Vagina (tissue), 2 donors: ENCODE results near the gene CDK5R1. TPM values are rescaled to one million over a fixed set of nuclear protein-coding genes. Genes with fewer than 3 reads are reported as not detected.

ENCODE experiments used
- DNase-seq, 2 donors: peaks; one replicate each; pipeline ENCODE4 v3.0.0-alpha.2; 2017; ENCODE audit errors: extremely low spot score in 2 of 2
- H3K27ac ChIP-seq: fragments of 200-600 bp; sonication (generic); one replicate; pipeline ENCODE4 v1.5.1; 2019
- H3K27me3 ChIP-seq: fragments of 200-600 bp; sonication (generic); one replicate; pipeline ENCODE4 v1.5.1; 2019
- H3K36me3 ChIP-seq, 2 donors: fragments of 200-600 bp; sonication (generic); one replicate each; pipeline ENCODE4 v1.5.1; 2017 to 2019
- H3K4me1 ChIP-seq: fragments of 200-600 bp; sonication (generic); one replicate; pipeline ENCODE4 v1.5.1; 2019
- H3K4me3 ChIP-seq, 2 donors: fragments of 200-600 bp; sonication (generic); 1 replicate in 1 of 2; 2 replicates in 1 of 2; pipeline ENCODE4 v1.5.1; 2016 to 2019
- H3K9me3 ChIP-seq: fragments of 200-600 bp; sonication (generic); one replicate; pipeline ENCODE4 v1.5.1; 2019
- CTCF ChIP-seq, 3 experiments: fragments of 450-650 bp in 2 of 3; fragments of 200-600 bp in 1 of 3; sonication (generic) in 1 of 3; IDR thresholded peaks; one replicate each; pipeline ENCODE4 v1.5.1; 2017 to 2019; ENCODE audit warnings: antibody characterized with exemption in 3 of 3, mild to moderate bottlenecking in 2 of 3, moderate library complexity in 2 of 3
- POLR2A ChIP-seq, 2 donors: fragments of 450-650 bp; IDR thresholded peaks; one replicate each; pipeline ENCODE4 v1.6.1; 2017; ENCODE audit warnings: antibody characterized with exemption in 2 of 2, mild to moderate bottlenecking in 2 of 2, moderate library complexity in 2 of 2
- POLR2AphosphoS5 ChIP-seq, 2 donors: sonication (generic); formaldehyde crosslinking; IDR thresholded peaks; one replicate each; pipeline ENCODE4 v1.9.0; 2017; ENCODE audit warnings: antibody characterized with exemption in 2 of 2, mild to moderate bottlenecking in 2 of 2, low read depth in 1 of 2; ENCODE audit not compliant: insufficient read depth in 1 of 2
- intact Hi-C: fragments of 100-400 bp; cut with DNase I; formaldehyde crosslinking; loops from one replicate; pipeline ENCODE4 v1.15.1; 2023
- total RNA-seq: library from RNA; depleted of rRNA; stranded (reverse); fragments of >200 nt; gene quantifications from one replicate; pipeline ENCODE4 v1.2.3, GENCODE V29; 2016

CDK5R1 gene
- total RNA-seq, 1 donor from 2014 or later, result 4.9 TPM

DNA sequence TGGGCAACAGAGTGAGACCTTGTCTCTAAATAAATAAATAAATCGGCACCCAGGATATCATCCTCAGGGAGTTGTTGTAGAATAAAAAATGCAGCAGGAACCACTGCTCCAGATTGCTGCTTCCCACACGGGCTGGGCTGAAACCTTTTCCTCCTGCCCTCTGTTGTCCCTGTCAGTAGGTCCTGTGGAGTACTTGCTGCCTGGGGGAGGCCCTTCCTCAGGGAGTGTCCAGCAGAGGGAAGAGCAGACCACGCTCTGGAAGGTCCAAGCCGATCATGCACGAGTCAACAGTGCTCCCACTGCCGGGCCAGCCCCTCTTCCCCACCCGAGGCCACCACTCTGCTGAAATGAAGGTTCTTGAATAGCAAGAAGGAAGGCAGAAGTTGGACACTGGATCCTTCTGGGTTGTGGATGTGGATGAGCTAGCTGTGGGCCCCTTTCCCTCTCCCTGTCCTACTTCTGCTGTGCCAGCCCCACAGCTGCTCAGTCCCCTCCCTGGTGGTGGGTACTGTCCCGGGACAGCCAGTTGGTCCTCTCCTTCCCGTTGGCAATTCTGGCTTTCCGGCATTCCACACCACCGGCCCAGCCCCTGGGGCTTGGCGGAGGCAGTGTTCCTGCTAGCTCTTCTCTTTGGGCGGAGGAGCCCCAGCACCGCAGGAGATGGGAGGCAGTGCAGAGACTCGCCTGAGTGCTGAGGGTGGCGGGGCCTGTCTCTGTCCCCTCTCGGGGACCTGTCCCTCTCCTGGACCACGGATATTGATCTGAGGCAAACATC, 10.8 kb downstream of the CDK5R1 start:
- peaks cover 12% of the 10 kb centered on the region for H3K4me1 ChIP-seq
- intact Hi-C loops, result loop anchor here (5.0 kb wide), 1 partner anchor 245 kb away; no protein-coding TSS in a partner anchor
- no peaks in the 10 kb centered on the region for H3K9me3 ChIP-seq
- H3K27me3 ChIP-seq, result no peaks in the 10 kb centered on the region
- TF ChIP-seq POLR2AphosphoS5 (IDR thresholded peaks at IDR 0.05; ENCODE audit: insufficient read depth in 1 of 2, low read depth in 1 of 2), result no peak
- no peak for TF ChIP-seq POLR2A (IDR thresholded peaks at IDR 0.05)
- TF ChIP-seq CTCF (IDR thresholded peaks at IDR 0.05), result no peak
- no peaks in the 10 kb centered on the region for H3K36me3 ChIP-seq
- no peak overlapping the region for H3K27ac ChIP-seq
- no peak for DNase-seq
- H3K4me3 ChIP-seq, result no peak overlapping the region

DNA sequence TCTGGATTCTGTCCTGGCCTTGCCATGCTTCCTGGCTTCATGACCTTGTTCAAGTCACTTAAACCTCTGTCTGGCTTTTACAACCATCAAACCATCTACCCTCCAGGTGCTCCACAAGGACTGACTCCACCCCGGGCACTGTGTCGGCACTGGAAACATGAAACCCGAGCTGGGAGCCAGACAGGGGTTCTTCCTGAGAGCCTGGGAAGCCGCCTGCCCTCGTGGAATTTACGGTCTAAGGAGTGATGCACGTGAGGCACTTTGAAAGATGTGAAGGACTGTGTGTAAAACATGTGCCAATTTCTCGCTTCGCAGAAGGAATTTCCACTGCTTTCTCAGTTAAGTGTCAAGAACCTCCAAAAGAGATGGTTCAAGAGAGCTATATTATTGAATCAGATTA, 11.6 kb downstream of the CDK5R1 start:
- DNase-seq, result no peak
- H3K36me3 ChIP-seq, result no peaks in the 10 kb centered on the region
- peaks cover 12% of the 10 kb centered on the region for H3K4me1 ChIP-seq
- no peaks in the 10 kb centered on the region for H3K27me3 ChIP-seq
- no peak overlapping the region for H3K4me3 ChIP-seq
- TF ChIP-seq POLR2A (IDR thresholded peaks at IDR 0.05) (no peak), CTCF (IDR thresholded peaks at IDR 0.05) (no peak)
- H3K27ac ChIP-seq, result no peak overlapping the region
- H3K9me3 ChIP-seq, result no peaks in the 10 kb centered on the region
- intact Hi-C loops, result loop anchor here (5.0 kb wide), 1 partner anchor 244 kb away; no protein-coding TSS in a partner anchor

- Histone ChIP-seq H3K27ac (no peak overlapping the region), H3K36me3 (no peaks in the 10 kb centered on the region), H3K9me3 (no peaks in the 10 kb centered on the region), H3K4me1 (peaks cover 9% of the 10 kb centered on the region), H3K27me3 (no peaks in the 10 kb centered on the region), H3K4me3 (no peak overlapping the region)
- TF ChIP-seq CTCF (IDR thresholded peaks at IDR 0.05) (no peak), POLR2AphosphoS5 (IDR thresholded peaks at IDR 0.05; ENCODE audit: insufficient read depth in 1 of 2, low read depth in 1 of 2) (no peak), POLR2A (IDR thresholded peaks at IDR 0.05) (no peak)
- no peak for DNase-seq
- intact Hi-C loops, result no loop called here
Measured at GRCh38 chr17:32502013-32502412, 15.2 kb downstream of the CDK5R1 start.

- DNase-seq, result no peak
- intact Hi-C loops, result no loop called here
- Histone ChIP-seq H3K4me3 (no peak overlapping the region), H3K36me3 (no peaks in the 10 kb centered on the region), H3K9me3 (no peaks in the 10 kb centered on the region), H3K27ac (no peak overlapping the region), H3K27me3 (no peaks in the 10 kb centered on the region), H3K4me1 (peaks cover 9% of the 10 kb centered on the region)
- TF ChIP-seq CTCF (IDR thresholded peaks at IDR 0.05) (no peak), POLR2A (IDR thresholded peaks at IDR 0.05) (no peak), POLR2AphosphoS5 (IDR thresholded peaks at IDR 0.05; ENCODE audit: insufficient read depth in 1 of 2, low read depth in 1 of 2) (no peak)
Measured at GRCh38 chr17:32502710-32503109, 15.9 kb downstream of the CDK5R1 start.
